SK-N-SH treated with all-trans-retinoic acid at 6 μM for 48 hours (cell line): ENCODE measurements around the gene VEZF1.

Experiments
- ATAC-seq: fragments of 200-7000 bp; cut with Tn5 transposase; 3 replicates; pipeline ENCODE4 v1.9.1; 2020; ENCODE audit warnings: mild to moderate bottlenecking, moderate library complexity
- ARNTL ChIP-seq: fragments of 450-650 bp; formaldehyde crosslinking; IDR thresholded peaks from 2 replicates; pipeline ENCODE4 v1.5.0; 2020; ENCODE audit warnings: low read depth, mild to moderate bottlenecking, moderate library complexity, borderline replicate concordance
- BACH2 ChIP-seq: fragments of 250-450 bp; sonication (Bioruptor Pico); IDR thresholded peaks from 2 replicates; pipeline ENCODE4 v1.9.0; 2021; ENCODE audit warnings: mild to moderate bottlenecking, borderline replicate concordance
- CREB5 ChIP-seq: fragments of 250-450 bp; sonication (Bioruptor Pico); IDR thresholded peaks from 2 replicates; pipeline ENCODE4 v1.5.1; 2020; ENCODE audit warnings: low read depth, mild to moderate bottlenecking, moderate library complexity
- CSDC2 ChIP-seq: fragments of 250-450 bp; sonication (Bioruptor Pico); IDR thresholded peaks from 2 replicates; pipeline ENCODE4 v1.5.0; 2020; ENCODE audit warnings: mild to moderate bottlenecking, moderate library complexity
- CSRNP3 ChIP-seq: fragments of 250-450 bp; sonication (Bioruptor Pico); IDR thresholded peaks from 2 replicates; pipeline ENCODE4 v1.5.1; 2021; ENCODE audit warnings: mild to moderate bottlenecking, moderate library complexity
- ESRRG ChIP-seq: fragments of 250-450 bp; sonication (Bioruptor Pico); IDR thresholded peaks from 2 replicates; pipeline ENCODE4 v1.6.1; 2021; ENCODE audit warnings: mild to moderate bottlenecking
- GLIS3 ChIP-seq: fragments of 250-450 bp; sonication (Bioruptor Pico); IDR thresholded peaks from 2 replicates; pipeline ENCODE4 v1.5.0; 2020; ENCODE audit warnings: mild to moderate bottlenecking, moderate library complexity
- ISL1 ChIP-seq: fragments of 250-450 bp; sonication (Bioruptor Pico); IDR thresholded peaks from 2 replicates; pipeline ENCODE4 v2.1.2; 2022; ENCODE audit warnings: mild to moderate bottlenecking, moderate library complexity
- OSR1 ChIP-seq: fragments of 250-450 bp; sonication (Bioruptor Pico); IDR thresholded peaks from 2 replicates; pipeline ENCODE4 v1.8.0; 2022; ENCODE audit warnings: moderate library complexity, mild to moderate bottlenecking, inconsistent platforms
- PATZ1 ChIP-seq: fragments of 250-450 bp; sonication (Bioruptor Pico); IDR thresholded peaks from 2 replicates; pipeline ENCODE4 v1.8.0; 2020; ENCODE audit warnings: mild to moderate bottlenecking, moderate library complexity, borderline replicate concordance
- PPARA ChIP-seq: fragments of 250-450 bp; sonication (Bioruptor Pico); IDR thresholded peaks from 2 replicates; pipeline ENCODE4 v1.5.0; 2020; ENCODE audit warnings: mild to moderate bottlenecking, borderline replicate concordance
- RARB ChIP-seq: fragments of 250-450 bp; sonication (Bioruptor Pico); IDR thresholded peaks from 2 replicates; pipeline ENCODE4 v1.8.0; 2021; ENCODE audit warnings: mild to moderate bottlenecking, moderate library complexity
- TCF4 ChIP-seq: fragments of 250-450 bp; sonication (Bioruptor Pico); IDR thresholded peaks from 2 replicates; pipeline ENCODE4 v1.8.0; 2021; ENCODE audit warnings: mild to moderate bottlenecking, moderate library complexity, borderline replicate concordance
- TSHZ2 ChIP-seq: fragments of 250-450 bp; sonication (Bioruptor Pico); IDR thresholded peaks from 2 replicates; pipeline ENCODE4 v1.5.0; 2020; ENCODE audit warnings: mild to moderate bottlenecking, moderate library complexity
- ZC3H10 ChIP-seq: fragments of 250-450 bp; sonication (Bioruptor Pico); IDR thresholded peaks from 2 replicates; pipeline ENCODE4 v1.5.1; 2021; ENCODE audit warnings: mild to moderate bottlenecking, moderate library complexity
- ZFP3 ChIP-seq: fragments of 250-450 bp; sonication (Bioruptor Pico); IDR thresholded peaks from 2 replicates; pipeline ENCODE4 v1.5.0; 2020; ENCODE audit warnings: mild to moderate bottlenecking, moderate library complexity
- ZFP30 ChIP-seq: fragments of 450-650 bp; formaldehyde crosslinking; IDR thresholded peaks from 2 replicates; pipeline ENCODE4 v1.5.0; 2022; ENCODE audit warnings: mild to moderate bottlenecking, moderate library complexity
- ZNF565 ChIP-seq: fragments of 450-650 bp; formaldehyde crosslinking; conservative IDR thresholded peaks from 2 replicates; pipeline ENCODE4 v1.5.0; 2020; ENCODE audit warnings: low read depth, mild to moderate bottlenecking, moderate library complexity
- ZNF70 ChIP-seq: fragments of 450-650 bp; formaldehyde crosslinking; IDR thresholded peaks from 2 replicates; pipeline ENCODE4 v1.5.0; 2020; ENCODE audit warnings: mild to moderate bottlenecking, moderate library complexity

Gene VEZF1

GRCh38 chr17:57947369-57947768, 40.7 kb downstream of the VEZF1 start:
- ATAC-seq = no peak
- TF ChIP-seq ZC3H10 = no peak
- TF ChIP-seq ZFP3 (CRISPR knock-in tag) = no peak
- TF ChIP-seq CSRNP3 (CRISPR knock-in tag) = no peak
- TF ChIP-seq TSHZ2 (CRISPR knock-in tag) = no peak
- TF ChIP-seq BACH2 = no peak
- TF ChIP-seq RARB (CRISPR knock-in tag) = no peak

GRCh38 chr17:57946798-57947358, 41.2 kb downstream of the VEZF1 start:
- TF ChIP-seq TSHZ2 (CRISPR knock-in tag) (no peak), ISL1 (CRISPR knock-in tag) (no peak), PATZ1 (CRISPR knock-in tag) (no peak), CREB5 (no peak), RARB (CRISPR knock-in tag) (no peak)
- no peak for ATAC-seq

GRCh38 chr17:57945996-57946797, 41.9 kb downstream of the VEZF1 start:
- TF ChIP-seq ZNF565 (CRISPR knock-in tag) (no peak), ARNTL (no peak), ESRRG (CRISPR knock-in tag) (no peak), ISL1 (CRISPR knock-in tag) (0 out of 2 replicates have a peak, but pooled peaks have one; percentile 6)
- TF ChIP-seq, all 23 proteins: peak for 1
- ATAC-seq = no peak

GRCh38 chr17:57944908-57945307, 43.1 kb downstream of the VEZF1 start:
- no peak for ATAC-seq
- TF ChIP-seq CSDC2 (CRISPR knock-in tag) = no peak
- no peak for TF ChIP-seq ZFP30 (CRISPR knock-in tag)
- TF ChIP-seq ZFP3 (CRISPR knock-in tag) = no peak
- no peak for TF ChIP-seq TSHZ2 (CRISPR knock-in tag)
- TF ChIP-seq BACH2 = no peak
- TF ChIP-seq ISL1 (CRISPR knock-in tag) = no peak
- TF ChIP-seq OSR1 (CRISPR knock-in tag) = no peak
- no peak for TF ChIP-seq ARNTL
- TF ChIP-seq PPARA (CRISPR knock-in tag) = no peak
- TF ChIP-seq PATZ1 (CRISPR knock-in tag) = no peak
- no peak for TF ChIP-seq ESRRG (CRISPR knock-in tag)
- TF ChIP-seq ZNF70 (CRISPR knock-in tag) = no peak
- no peak for TF ChIP-seq TCF4 (CRISPR knock-in tag)
- TF ChIP-seq GLIS3 = no peak
